G401.6 (cell line): ENCODE data around the gene SNX5.
"Not testable (repeated sequence)": the region's sequence is repeated elsewhere in the genome, so short reads cannot be mapped to it uniquely, and the experiment has no call there.

Source experiments
- FAIRE-seq: peaks from 2 replicates; lab custom pipeline; 2012; peaks lifted over from hg19 to GRCh38; lab: Jason Lieb, UNC

Gene SNX5

DNA sequence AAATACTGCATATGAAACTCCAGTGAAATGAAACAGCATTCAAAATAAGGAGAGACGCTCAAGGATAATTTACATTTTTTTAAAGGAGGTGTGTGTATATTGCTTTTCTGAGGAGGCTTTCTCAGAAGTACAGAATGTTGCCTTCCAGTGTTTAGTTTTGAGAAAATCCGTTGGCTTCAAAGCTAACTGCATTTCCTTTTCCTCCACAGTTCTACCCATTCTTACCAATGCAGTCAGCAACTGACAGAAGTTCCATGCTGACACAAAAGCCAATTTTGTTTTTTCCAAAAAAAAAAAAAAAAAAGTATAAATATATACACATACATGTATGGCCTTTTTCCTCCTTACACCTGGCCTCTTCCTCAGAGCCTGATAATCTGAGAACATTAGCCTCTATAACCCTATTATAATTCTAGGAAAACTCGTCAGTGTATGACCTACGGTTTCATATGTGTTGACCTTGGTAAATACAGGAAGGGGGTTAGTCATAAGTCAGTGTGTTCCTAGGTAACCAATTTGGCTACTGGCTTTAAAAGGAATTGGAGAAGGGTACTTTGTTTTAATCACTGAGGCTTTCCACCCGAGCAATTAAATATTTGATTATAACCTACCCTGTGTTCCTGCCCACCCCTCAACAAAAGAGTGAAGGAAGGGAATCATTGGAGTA lies 24.4 kb upstream of the SNX5 start:
- FAIRE-seq, result no peak

DNA sequence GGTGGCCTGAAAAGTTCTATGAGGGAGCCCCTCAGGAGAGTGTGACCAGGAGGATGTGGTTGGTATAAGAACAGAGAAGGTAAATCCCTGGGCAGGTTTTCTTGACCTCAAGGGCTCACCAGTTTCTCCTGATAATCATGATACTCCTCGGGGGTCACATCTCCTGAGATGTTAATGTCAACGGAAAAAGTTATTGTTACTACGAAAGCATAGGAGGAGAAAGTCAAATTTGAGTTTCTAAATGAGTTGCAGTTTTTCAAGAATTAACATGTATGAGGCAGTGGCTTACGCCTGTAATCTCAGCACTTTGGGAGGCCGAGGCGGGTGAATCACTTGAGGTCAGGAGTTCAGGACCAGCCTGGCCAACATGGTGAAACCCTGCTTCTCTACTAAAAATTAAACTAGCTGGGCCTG lies 23.6 kb upstream of the SNX5 start:
- no peak for FAIRE-seq

DNA sequence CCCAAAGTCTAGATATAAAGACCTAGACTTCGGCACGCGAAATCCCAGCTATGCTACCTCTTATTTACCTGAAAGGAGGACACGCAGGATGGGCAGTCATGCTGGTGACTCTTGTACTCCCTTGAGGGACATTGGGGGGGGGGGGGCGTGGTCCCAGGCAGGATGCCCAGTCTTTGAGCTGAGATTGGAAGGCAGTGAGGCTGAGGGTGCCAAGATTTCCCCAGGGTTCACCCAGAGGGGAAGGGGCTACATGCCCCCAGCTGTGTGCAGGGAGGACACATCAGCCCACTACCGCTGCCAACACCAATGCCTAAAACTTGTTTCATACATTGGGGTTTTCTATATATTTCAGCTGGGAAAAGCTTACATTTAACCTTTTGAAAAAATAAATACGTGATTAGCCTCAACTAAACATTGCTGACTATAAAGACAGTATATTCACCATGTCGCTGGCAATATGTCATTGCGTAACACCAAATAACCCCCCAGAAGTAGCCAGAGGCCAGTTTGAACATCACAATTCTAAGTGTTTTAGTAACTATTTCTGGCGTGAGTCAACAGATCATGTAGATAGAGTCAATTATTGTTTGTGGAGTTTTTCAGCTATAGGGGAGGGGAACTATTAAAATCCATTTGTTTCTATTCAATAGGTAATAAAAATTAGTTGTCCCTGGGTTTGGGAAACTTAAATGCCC lies 21.8 kb upstream of the SNX5 start:
- FAIRE-seq, result no peak

DNA sequence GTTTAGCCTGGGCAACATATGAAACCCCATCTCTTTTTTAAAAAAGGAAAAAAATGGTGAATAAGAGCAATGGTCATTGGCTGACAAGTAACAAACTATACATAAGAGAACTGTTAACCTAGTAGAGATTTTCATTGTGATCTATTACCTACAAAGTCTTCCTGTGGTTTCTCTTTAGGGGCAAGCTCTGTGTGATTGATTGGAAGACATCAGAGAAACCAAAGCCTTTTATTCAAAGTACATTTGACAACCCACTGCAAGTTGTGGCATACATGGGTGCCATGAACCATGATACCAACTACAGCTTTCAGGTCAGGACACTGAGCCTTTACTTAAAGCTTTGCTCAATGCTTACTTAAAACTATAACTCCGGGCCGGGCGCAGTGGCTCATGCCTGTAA lies 19.4 kb upstream of the SNX5 start:
- FAIRE-seq, result no peak

DNA sequence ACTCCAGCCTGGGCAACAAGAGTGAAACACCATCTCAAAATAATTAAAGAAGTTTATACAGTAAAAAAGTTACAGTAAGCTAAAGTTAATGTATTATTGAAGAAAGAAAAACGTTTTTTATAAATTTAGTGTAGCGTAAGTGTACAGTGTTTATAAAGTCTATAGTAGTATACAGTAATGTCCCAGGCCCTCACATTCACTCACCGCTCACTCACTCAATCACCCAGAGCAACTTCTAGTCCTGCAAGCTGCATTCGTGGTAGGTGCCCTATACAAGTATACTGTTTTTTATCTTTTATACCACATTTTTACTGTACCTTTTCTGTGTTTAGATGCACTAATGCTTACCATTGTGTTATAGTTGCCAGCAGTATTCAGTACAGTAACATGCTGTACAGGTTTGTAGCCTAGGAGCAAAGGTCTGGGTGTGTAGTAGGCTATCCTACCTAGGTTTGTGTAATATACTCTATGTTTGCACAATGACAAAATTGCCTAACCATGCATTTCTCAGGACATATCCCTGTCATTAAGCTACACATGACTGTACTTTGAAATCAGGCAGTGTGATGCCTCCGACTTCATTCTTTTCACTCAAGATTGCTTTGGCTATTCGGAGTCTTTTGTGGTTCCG lies 16.9 kb upstream of the SNX5 start:
- no peak for FAIRE-seq

DNA sequence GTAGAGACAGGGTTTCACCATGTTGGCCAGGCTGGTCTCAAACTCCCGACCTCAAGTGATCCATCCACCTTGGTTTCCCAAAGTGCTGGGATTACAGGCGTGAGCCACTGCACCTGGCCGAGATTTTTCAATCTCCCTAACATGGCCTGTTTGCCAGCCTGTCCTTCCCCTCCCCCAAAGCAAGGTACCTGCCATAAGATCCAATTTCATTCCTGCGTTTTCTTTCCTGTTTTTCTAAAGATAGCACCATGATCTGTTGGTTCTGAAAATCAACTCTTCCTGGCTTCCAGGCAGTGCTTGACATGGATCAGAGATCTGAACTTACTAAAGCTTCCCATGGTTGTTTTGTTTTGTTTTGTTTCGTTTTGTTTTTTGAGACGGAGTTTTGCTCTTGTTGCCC lies 7.7 kb upstream of the SNX5 start:
- FAIRE-seq, result no peak

DNA sequence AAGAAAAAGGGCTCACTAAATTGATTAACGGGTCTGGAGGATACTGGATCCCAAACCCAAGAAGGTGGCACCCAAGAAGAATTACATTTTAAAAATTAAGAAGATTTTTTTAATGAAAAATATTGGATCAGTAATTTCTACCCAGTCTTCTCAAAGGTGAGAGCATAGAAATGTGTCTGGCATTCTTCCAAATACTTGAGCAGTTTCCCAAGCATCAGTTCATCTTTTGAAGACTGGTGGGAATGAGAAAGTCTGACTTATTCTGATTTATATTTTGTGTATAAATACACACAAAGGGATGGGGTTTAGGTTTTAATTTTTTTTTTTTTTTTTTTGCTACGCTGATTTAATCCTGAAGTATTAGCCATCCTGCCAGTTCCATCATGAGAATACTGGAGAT lies 3.5 kb upstream of the SNX5 start:
- no peak for FAIRE-seq

DNA sequence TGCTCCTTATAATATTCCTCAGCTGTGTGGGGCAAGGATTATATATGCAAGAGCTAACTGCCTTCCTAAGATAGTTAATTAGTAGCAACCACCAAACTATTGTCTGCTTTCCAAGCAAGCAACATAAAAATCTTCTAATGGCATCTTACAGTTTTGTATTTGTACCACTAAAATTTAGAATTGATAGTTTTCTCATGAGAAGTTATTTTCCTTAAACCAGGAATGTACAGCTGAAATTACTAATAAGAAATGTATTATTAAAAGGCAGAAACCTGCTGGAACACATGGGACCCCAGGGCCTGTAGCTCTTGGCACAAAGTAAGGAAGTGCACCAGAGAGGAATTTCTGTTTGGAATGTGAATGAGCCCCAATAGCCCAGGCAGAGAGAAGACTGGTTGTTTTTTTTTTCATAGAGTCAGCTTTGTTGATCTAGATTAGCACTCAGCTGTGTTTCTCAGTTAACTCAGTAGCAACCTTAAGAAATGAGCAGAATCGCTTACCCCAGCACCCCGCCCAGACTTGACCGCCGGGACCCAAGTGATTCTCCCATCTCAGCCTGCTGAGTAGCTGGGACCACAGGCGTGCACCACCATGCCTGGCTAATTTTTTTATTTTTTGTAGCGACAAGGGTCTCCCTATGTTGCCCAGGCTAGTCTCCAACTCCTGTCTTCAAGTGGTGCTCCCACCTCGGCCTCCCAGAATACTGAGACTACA lies 2.9 kb upstream of the SNX5 start:
- FAIRE-seq, result peak; percentile 19

DNA sequence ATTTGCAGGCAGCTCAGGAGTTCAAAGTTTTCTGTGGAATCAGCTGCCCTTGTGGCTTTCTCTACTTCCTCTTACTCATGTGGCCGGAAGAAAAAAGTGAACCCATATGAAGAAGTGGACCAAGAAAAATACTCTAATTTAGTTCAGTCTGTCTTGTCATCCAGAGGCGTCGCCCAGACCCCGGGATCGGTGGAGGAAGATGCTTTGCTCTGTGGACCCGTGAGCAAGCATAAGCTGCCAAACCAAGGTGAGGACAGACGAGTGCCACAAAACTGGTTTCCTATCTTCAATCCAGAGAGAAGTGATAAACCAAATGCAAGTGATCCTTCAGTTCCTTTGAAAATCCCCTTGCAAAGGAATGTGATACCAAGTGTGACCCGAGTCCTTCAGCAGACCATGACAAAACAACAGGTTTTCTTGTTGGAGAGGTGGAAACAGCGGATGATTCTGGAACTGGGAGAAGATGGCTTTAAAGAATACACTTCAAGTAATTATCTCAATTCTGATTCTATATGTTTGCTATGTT lies 1.4 kb upstream of the SNX5 start:
- no peak for FAIRE-seq

DNA sequence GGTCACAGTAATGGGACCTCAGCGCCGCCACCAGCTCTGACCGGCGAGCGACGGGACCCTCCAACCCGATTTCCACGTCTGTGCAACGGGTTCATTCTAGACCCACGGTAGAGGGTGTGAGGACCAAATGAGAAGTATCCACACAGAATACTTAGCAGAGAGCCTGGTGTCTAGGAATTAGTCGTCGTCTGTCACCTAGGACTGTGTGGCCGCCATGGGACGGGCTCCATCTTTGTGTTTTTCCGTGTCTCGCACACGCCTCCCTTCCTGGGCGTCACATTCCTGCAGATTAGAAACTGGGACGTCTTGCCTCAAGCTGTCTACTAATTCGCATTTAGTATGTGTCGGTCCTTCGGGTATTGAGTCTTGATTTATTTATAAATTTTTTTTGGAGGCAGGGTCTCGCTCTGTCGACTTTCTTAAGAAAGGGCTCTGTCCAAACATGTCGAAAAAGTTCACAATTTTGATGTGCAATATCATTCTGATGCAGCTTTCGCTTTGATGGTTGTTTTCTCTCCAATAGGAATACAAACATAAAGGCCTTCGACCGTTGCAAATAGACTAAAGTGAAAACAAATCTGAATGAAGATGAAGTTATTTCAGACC lies 787 bp upstream of the SNX5 start:
- no peak for FAIRE-seq

DNA sequence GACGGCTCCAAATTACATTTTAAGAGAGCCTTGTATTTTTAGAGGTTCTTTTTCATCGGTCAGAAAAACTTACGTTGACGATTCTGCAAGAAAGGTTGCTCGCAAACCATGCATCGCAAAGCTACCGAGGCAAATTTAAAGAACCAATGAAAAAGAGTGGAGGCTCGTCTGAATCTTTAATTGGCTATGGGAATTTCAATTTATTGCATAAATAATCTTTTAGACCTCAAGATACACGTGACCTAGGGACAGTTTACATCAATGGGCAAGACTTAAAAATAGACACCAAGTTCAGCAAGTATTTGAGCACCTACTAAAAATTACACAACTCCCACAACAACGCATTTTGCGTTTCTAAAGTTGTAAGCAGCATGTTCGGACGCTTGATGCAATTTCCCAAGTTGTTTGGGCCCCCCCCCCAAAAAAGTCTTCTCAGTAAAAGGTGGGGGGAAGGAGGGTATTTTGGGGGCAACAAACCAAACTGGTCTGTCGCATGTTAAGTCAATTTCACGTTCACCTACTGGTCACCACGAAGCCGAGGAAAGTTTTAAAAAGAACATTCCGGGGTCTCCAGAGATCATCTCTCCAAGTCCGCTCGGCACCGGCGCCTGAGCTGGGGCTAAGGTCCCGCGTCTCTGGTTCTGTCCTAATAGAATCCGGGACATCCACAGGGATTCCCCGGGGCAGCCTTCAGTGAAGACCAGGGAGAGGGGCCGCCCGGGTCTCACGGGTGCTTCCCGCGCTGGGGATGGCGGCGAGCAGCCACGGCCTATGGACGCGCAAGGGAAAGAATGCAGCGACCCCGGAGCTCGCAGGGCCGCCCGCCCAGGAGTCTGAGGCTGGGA lies 851 bp downstream of the SNX5 start:
- FAIRE-seq, result no peak

DNA sequence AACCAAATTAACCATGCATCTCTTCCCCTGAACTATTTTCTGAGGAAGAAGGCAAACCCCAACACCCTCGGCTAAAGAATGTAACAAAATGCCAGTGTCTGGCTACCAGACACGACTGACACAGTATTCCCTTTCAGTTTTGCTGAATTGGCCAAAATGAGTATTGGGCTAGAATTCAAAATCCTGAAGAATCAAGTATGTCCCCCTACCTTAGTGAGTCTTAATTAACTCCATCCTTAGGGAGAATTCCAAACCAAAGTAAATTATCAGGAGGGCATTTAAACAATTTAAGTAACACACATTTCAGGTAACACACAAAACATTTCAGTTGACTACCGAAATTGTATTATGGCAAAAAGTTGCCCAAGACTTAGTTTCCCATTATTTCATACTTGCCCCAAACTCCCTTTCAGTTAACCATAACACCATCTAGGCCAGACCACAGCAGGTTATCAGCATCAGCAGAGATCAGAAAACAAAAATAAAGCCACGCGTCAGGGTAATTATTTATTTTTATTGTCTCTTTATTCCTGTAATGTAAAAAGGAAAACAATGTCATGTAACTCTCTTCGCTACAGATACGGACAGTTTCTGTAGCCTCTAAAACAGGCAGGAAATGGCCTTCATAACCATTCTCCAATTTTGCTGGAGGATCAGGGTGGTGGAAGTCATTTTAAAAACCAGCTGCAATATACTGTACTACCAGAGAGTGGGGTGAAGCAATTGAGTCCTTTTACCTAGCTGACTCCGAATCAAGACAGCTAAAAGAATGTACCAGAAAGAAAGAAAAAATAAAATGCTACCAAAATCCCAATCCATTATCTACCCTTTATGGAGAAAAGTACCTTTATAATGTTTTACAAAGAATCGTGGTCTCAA lies 1.9 kb downstream of the SNX5 start:
- FAIRE-seq, result no peak

DNA sequence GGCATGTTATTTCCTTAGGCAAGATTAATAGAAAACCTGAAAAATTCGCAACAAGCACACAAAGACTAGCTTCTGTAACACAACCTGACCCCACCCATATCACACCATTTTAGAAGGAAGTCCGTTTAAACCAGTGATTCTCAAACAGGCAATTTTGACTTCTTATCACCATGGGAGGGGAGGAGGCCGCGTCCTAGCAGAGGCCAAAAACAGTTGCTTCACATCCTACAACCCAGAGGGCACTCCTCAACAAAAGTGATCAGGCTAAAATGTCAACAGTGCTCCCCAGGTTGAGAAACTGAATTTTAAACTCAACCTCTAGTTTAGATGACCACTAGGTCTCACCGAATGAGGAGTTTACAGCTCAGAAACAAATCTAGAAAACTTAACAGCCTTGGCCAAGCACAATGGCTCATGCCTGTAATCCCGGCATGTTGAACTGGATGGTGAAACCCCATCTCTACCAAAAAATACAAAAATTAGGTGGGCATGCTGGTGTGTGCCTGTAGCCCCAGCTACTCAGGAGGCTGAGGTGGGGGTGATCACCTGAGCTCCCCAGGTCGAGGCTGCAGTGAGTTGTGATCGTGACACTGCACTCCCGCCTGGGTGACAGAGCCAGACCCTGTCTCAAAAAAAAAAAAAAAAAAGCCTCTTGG lies 3.4 kb downstream of the SNX5 start:
- no peak for FAIRE-seq

DNA sequence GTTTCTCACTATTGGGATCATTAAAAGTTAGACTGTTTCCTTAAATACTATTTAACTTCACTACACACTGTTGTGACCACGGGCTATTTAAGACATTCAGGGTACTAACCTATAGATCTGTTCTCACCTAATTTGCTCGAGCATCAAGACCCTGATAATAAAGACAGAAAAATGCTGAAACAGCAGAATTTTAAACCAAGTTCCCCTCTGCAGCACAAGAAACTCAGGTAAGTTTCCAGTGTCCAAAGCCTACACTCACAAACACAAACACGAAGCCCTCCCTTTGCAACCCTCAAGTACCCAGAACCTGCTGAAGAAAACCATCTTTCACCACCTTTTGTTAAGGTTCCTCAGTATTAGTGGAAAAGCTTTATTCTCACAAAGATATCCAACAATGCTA lies 4.0 kb downstream of the SNX5 start:
- FAIRE-seq, result no peak

DNA sequence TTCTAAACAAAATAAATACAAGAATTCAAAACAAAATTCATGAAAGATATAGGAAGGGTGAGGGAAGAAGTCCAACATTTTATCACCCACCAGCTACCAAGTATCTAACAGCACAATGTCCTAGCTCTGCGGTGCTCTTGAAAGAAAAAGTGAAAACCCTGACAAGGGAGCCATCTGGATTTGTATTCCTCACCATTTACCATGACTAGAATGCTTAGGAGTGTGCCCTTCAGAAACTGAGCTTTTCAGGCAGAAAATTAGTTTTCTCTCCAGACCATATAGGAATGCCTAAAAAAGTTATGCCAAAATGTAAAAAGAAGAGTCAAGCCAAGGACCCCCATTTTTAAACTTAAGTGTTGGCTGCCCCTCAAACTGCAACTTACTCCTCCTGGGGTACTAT lies 4.5 kb downstream of the SNX5 start:
- no peak for FAIRE-seq

DNA sequence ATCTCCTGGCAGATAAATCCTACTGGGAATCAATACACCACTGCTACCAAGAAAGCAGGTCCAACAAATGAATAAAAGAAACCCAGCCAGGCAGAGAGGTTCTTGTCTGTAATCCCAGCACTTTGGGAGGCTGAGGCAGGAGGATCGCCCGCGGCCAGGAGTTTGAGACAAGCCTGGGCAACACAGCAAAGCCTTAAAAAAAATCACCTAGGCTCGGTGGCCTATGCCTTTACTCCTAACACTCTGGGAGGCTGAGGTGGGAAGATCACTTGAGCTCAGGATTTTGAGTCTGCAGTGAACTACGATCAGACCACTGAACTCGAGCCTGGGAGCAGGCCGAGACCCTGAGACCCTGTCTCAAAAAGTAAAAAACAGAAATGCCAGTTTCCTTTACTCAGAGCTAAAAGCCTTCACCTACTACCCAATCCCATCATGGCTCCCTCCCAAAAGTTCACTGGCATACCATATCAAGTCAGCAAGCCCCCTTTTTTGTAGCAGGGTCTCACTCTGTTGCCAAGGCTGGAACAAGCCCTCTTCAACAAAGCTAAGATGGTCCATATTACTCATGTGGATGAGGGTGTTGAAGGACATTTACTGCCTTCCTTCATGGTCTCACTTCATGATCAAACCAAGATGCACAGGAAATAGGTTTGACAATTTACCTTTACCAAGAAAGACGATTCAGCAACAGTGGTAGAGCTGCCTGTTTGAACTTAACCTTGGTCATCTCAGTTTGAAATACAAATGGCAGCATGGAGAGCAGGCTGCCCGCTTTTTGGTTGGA lies 5.3 kb downstream of the SNX5 start:
- FAIRE-seq, result no peak

DNA sequence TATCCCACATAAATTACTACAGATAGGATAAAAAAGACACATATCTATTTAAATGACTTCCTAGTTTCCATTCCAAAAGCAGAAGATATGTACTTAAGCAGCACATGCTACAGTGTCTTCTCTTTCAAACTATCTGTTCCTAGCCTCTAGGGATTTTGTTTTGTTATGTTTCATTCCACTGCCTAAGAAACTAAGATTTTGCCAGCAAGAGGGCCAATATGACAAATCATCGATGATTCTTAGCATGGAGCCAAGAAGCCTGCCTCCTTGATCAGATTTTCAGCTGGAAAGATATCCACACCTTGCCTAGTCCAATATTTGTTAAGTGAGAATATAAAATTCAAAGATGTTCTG lies 7.0 kb downstream of the SNX5 start:
- FAIRE-seq, result no peak

DNA sequence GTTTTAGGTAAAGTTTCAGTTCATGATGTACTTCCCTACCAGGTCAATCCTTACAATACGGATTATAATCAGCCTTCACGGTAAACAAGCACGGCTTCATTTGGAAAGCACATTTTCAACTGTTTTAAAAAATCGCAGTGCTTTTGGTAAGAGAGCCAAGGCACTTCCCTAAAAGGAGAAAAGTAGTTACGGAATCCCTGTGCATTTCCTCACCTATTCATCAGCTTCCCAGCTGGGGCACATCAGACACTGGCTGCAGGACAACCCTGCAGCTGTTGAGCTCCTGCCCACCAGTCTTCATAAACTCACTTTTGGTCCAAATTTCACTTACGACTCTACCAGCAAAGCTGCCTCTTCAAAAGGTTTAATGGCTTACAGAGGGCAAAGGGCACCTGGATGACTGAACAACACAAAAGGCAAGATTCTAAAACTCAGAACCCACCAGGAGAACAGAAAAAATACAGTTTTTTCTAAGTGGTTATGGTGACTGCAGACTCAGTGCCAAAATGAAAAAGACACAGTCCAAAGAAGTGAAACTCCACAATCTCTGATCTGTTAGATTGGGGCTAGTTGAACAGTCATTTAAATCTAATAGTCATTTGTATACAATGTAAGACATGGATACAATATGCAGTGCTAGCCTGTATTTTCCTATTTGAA lies 7.5 kb downstream of the SNX5 start:
- no peak for FAIRE-seq

DNA sequence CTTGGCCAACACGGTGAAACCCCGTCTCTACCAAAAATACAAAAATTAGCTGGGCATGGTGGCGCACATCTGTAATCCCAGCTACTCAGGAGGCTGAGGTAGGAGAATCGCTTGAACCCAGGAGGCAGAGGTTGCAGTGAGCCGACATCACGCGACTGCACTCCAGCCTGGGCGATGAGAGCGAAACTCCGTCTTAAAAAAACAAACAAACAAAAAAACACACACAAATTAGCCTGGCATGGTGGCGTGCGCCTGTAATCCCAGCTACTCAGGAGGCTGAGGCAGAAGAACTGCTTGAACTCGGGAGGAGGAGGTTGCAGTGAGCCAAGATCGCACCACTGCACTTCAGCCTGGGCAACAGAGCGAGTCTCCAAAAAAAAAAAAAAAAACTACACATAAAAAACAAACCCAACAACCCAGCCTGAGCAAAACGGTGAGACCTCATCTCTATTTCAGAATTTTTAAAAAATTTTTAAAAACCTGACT lies 8.2 kb downstream of the SNX5 start:
- FAIRE-seq, result not testable (repeated sequence)
